Skeletal muscle satellite cell (primary cell): Measurements from ENCODE around the gene ANGPTL1.

Source experiments
- H3K27me3 ChIP-seq: 2 replicates; pipeline ENCODE4 v1.7.0; 2013; ENCODE audit warnings: low read length; ENCODE audit not compliant: control insufficient read depth, insufficient read depth
- H3K36me3 ChIP-seq: 2 replicates; pipeline ENCODE4 v1.7.0; 2013; ENCODE audit warnings: mild to moderate bottlenecking, control low read depth, low read length; ENCODE audit not compliant: insufficient read depth
- H3K4me1 ChIP-seq: 2 replicates; pipeline ENCODE4 v1.7.0; 2013; ENCODE audit warnings: low read length; ENCODE audit not compliant: control insufficient read depth, insufficient read depth
- H3K4me2 ChIP-seq: 2 replicates; pipeline ENCODE4 v1.7.0; 2013; ENCODE audit warnings: mild to moderate bottlenecking, low read length
- H3K4me3 ChIP-seq: 2 replicates; pipeline ENCODE4 v1.7.0; 2013; ENCODE audit warnings: low read length
- H3K9ac ChIP-seq: 2 replicates; pipeline ENCODE4 v1.7.0; 2013; ENCODE audit warnings: mild to moderate bottlenecking, low read depth, low read length, moderate library complexity
- H3K9me3 ChIP-seq: replicated peaks from 2 replicates; pipeline ENCODE4 v1.7.0; 2013; ENCODE audit warnings: mild to moderate bottlenecking, control low read depth, low read length

ANGPTL1 gene

GRCh38 chr1:178818416-178818815, 52.5 kb downstream of the ANGPTL1 start:
- no peaks in the 10 kb centered on the region for H3K9me3 ChIP-seq
- no peaks in the 10 kb centered on the region for H3K4me1 ChIP-seq
- H3K4me2 ChIP-seq: no peak overlapping the region
- no peak overlapping the region for H3K4me3 ChIP-seq
- H3K27me3 ChIP-seq: no peaks in the 10 kb centered on the region
- H3K9ac ChIP-seq: no peak overlapping the region
- no peaks in the 10 kb centered on the region for H3K36me3 ChIP-seq

- Histone ChIP-seq H3K9me3 (no peaks in the 10 kb centered on the region), H3K4me1 (no peaks in the 10 kb centered on the region), H3K9ac (no peak overlapping the region), H3K36me3 (peaks cover 2% of the 10 kb centered on the region), H3K4me3 (no peak overlapping the region), H3K4me2 (no peak overlapping the region), H3K27me3 (no peaks in the 10 kb centered on the region)
These were observed 60.3 kb downstream of the ANGPTL1 start for GRCh38 chr1:178810585-178810984.

- H3K4me2 ChIP-seq: no peak overlapping the region
- H3K9ac ChIP-seq: no peak overlapping the region
- no peaks in the 10 kb centered on the region for H3K27me3 ChIP-seq
- H3K36me3 ChIP-seq: peaks cover 2% of the 10 kb centered on the region
- no peak overlapping the region for H3K4me3 ChIP-seq
- H3K9me3 ChIP-seq: no peaks in the 10 kb centered on the region
- H3K4me1 ChIP-seq: no peaks in the 10 kb centered on the region
These were observed 62.3 kb downstream of the ANGPTL1 start for GRCh38 chr1:178808529-178808928.

- Histone ChIP-seq H3K4me1 (no peaks in the 10 kb centered on the region), H3K4me2 (no peak overlapping the region), H3K9ac (no peak overlapping the region), H3K27me3 (no peaks in the 10 kb centered on the region), H3K4me3 (no peak overlapping the region), H3K9me3 (no peaks in the 10 kb centered on the region), H3K36me3 (peaks cover 2% of the 10 kb centered on the region)
These were observed 64.1 kb downstream of the ANGPTL1 start for GRCh38 chr1:178806665-178807300.

GRCh38 chr1:178802873-178803272, 68.0 kb downstream of the ANGPTL1 start:
- no peaks in the 10 kb centered on the region for H3K36me3 ChIP-seq
- H3K4me1 ChIP-seq: no peaks in the 10 kb centered on the region
- H3K9ac ChIP-seq: no peak overlapping the region
- no peak overlapping the region for H3K4me3 ChIP-seq
- H3K27me3 ChIP-seq: no peaks in the 10 kb centered on the region
- H3K9me3 ChIP-seq: no peaks in the 10 kb centered on the region
- H3K4me2 ChIP-seq: no peak overlapping the region
